Fibroblast of skin of back (primary cell): Measurements from ENCODE around the gene TEX22.

ENCODE experiments used
- DNase-seq: peaks from one replicate; pipeline ENCODE4 v3.0.0-alpha.2; 2013

The TEX22 gene

DNA sequence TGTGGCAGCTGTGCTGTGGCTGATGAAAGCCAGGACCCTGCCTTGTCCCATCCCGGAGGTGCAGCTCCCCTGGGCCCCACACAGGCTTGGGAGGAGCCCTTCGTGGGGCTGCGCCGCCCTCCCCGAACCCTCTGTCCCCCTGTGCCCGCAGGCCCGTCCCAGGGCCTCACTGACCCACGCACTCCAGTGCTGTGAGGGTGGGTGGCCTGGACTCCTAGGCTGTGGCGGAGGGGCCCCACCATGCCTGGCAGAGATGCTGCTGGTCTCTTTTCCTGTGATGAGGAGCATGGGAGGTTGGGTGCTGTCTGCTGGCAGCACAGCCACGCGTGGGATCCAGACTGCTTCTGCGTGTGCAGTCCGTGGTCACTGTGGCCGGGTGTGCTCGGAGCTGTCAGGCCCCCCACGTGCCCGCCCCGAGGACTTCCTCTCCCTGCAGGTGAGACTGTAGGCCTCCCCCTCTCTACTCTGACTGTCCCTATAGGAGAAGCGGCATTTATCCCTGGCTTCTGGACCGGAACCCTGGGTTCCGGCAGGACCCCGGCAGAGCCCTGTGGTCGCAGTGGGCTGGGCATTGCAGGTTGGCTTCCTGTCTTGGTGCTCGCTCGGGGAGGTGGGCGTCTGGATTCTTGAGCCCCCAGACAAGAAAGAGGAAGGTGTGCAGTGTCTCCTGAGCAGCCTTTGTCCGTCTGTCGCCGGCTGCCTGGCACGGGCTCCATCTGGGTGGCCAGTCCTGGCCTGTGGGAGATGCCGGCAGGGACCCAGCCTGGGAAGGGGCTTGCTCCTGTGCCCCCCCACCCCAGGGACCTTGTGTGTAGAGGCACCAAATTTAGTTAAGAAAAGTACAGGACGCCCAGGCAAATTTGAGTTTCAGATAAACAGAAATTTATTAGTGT is 23.6 kb downstream of the TEX22 start:
- DNase-seq = no peak

DNA sequence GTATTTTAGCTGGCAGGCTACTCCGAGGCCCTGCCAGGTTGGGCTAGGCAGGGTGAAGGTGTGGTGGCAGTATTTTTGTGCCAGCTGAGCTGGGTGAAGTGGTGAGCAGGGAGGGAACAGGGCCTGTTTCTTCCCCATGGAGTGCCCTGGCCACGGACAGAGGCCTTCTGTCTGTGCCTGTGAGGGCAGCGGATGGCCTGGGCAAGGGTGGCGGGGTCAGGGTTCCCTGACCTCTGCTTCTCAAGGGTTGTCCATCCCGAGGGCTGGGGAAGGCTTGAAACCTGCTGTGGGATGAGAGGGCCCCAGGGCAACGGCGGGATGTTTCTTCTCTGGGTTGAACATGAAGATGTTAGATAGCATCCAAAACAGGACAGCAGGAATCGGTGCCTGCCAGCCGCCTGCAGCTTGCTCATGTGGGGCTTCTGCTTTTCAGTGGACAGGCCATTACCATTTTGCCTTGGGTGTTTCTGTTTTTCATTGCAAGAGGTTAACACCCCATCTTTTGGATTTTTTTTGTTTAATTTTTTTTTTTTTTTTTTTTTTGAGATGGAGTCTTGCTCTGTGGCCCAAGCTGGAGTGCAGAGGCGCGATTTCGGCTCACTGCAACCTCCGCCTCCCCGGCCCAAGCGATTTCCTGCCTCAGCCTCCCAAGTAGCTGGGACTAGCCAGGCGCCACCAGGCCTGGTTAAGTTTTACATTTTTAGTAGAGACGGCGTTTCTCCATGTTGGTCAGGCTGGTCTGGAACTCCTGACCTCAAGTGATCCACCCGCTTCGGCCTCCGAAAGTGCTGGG is 24.6 kb downstream of the TEX22 start:
- no peak for DNase-seq

DNA sequence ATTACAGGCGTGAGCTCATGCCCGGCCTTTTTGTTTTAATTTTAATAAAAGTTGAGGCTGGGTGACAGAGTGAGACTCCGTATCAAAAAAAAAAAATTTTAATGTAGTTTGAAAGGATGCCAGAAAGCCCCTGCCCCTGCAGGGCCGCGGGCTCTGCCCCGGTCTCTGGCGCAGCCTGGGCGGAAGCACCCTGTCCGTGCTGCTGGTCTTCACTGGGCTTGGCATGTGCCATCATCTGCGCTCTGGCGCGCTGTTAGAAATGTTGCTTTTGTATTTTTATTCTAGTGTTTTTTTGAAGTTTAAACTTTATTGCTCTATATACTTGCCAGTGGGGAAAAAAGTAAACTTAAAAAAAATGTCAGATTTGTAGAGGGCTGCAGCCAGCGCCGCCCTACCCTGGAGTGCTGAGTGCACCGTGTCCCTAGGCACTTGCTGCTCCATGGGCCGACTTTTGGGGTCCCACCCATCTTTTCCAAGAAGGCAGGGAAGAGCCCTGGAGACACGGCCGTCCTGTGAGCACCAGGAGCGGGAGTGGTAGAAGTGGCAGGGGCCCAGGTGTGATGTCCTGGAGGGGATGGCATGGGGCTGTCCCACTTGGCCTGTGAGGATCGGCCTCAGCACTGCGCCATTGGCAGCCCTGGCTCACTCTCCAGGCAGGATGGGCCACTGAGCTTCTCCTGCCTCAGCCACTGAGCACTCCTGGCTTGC is 25.3 kb downstream of the TEX22 start:
- DNase-seq = no peak

DNA sequence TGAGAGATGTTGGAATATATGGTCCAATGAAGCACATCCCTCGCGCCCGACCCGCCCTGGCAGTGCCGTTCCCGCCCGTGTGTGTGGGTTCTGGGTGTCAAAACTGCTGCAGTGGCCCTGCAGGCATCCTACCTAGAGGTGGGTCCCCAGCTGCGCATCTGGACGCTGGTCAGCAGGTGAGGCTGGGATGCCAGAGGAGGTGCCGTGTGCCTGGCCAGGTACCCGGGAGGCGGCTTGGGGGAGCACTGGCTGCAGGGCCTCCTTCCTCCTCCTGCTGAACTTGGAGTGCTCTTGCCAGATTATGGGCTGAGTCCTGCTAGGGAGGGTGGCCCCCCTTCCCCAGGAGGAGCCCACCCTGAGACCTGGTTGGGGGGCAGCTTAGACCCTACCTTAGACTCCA is 26.5 kb downstream of the TEX22 start:
- no peak for DNase-seq

DNA sequence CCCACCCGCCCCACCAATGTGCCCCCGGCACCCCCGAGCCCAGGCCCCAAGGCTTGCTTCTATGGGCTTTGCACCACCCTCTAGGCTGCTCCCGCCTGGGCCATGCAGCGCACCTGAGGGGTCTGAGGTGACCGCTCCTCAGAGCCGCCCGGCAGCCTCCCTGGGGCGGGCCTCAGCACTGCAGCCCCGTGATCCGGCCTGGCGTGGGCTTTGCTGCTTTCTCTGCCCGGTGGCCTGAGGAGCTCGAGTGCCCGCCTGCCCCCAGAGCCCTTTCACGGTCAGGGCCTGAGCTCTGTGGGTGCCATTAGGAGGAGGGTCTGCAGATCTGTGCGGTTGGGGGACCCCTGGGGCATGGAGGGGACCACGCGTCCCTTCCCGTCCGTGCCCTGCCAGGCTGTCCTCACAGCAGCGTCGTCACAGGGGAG is 27.5 kb downstream of the TEX22 start:
- DNase-seq = no peak

DNA sequence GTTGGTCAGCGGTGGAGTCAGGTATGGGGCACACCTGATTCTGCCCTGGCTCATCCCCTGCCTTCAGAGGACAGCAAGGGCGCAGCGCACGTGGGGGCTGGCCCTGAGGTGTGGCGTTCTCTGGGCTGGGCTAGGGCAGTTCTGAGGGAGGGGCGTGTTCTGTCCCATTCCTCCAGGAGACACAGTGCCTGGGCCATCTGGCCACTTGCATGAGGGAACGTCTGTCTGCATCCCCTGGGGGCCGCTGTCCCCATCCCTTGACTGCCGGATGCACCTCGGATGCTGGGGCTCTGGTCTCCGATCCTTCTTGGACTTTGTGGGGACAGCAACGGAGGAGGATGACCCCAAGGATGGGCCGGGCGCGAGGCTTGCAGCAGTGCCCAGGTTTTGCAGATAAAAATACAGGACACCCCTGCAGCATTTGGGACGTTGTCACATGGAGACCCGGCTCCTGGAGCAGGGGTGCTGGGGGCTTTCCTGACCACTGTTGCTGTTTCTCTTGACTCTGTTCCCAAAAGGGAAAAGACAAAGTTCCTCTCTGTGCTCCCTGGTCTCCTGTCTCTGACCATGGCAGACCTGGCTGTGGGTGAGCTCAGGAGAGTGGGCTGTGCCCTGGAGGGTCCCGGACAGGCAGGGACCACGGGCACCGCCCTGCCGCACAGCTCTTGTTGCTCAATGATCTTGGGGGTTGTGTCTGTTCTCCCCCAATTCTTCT is 28.2 kb downstream of the TEX22 start:
- no peak for DNase-seq

DNA sequence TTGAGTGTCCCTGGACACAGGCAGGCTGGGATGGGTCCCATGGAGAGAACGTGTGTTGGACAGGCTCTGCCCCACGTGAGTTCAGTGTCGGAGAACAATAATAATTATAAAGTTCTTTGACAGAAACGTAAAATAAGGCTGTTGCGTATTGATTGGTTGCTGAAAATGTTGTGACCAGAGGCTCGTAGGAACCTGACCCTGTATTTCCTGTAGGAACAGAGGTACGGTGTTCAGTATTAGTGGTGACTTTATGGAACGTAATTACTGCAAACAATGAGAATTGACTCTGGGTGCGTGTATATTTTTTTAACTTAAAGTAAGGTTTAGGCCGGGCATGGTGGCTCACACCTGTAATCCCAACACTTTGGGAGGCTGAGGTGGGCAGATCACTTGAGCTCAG is 29.1 kb downstream of the TEX22 start:
- DNase-seq = no peak

DNA sequence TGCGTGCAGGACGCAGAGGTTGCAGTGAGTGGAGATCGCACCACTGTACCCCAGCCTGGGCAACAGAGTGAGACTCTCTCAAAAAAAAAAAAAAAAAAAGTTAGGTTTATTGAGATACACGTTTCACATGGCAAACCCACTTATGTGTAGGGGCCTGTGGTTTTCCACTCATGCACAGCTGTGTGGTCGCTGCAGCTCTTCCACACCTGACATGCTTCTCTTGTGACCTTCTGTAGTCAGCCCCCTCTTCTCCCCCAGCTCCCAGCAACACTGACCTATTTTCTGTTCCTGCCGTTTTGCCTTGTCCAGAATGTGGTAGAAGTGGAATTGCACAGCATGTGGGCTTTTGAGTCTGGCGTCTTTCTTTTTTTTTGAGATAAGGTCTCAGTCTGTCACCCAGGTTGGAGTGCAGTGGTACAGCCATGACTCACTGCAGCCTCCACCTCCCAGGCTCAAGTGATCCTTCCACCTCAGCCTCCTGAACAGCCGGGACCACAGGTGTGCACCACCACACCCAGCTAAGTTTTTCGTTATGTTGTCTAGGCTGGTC is 29.7 kb downstream of the TEX22 start:
- no peak for DNase-seq

DNA sequence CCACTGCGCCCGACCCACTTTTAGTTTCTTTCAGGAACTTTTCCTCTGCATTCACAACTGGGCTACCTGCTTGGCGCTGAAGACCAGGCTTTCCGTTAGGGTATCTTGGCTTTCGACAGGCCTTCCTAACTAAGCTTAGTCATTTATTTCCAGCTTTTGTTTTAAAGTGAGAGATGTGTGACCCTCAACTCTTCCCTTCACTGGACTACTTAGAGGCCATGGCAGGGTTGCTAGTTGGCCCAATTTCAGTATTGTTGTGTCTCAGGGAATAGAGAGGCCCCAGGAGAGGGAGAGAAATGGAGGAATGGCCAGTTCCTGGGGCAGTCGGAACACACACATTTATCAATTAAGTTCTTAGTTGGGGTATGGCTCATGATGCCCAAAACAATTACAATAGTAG is 31.7 kb downstream of the TEX22 start:
- no peak for DNase-seq

DNA sequence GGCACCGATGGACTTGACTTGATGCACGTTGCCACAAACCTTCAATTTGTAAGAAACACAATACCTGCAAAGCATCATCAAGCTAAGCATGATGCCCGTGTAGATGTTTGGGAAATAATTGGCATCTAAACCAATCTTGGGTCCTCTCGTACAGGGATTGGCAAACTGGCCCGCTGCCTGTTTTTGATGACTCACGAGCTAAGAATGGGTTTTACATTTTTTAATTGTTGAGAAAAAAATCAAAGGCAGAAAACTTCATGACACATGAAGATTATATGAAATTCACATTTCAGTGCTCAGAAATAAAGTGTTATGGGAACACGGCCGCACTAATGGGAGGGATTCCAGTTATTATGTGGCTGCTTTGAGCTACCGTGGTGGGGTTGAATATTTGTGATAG is 32.2 kb downstream of the TEX22 start:
- peak; percentile 84 for DNase-seq

DNA sequence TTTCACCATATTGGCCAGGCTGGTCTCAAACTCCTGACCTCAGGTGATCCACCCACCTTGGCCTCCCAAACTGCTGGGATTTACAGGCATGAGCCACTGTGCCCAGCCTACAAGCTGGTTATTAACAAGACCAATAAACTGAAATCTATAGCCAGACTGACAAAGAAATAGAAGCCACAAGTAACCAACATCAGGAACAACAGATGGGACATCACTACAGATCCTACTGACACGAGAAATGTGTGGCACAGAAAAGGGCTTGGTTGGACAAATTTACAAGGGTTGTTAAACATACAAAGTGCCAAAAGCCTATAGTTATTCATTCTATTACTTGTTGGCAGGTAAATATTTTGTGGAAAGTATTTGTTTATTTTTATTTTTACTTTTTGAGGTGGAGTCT is 32.9 kb downstream of the TEX22 start:
- no peak for DNase-seq

DNA sequence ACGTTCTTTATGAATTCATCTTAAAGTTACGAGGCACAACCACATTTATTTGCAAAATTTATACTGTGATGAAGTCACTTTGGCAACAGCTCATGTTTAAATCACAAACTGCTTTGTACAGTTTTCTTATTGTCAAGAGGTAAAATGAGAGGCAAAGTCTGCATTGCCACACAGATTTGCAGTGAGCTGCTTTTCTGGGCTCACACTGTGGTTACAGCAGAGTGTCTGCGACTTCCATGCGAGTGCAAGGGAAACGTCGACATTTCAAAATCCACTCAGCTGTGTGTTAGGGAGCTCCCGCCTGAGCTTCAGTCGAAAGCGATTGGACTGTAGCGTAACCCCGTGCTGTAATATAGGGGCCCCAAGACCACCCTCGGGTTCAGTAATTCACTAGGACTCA is 34.3 kb downstream of the TEX22 start:
- DNase-seq = no peak

DNA sequence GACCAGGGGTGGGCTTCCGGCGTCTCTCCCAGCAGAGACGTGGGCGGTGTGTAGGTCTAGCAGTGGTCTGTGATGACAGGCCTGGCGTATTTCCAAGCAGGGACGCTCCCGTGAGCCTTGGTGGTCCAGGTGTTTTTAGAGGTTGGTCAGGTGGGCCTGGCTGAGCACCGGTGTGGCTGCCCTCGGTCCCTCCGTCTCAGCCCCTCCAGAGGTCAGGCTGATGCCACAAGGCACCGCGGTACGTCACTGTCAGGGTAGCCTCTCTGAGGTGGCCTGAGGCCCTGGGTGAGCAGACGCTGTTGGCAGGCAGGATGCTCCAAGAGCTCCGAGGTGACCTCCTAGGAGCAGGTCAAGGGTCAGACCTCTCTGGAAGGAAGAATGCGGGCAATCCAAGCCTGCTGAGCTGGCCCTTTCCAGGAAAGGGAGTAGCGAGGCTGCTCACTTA is 34.8 kb downstream of the TEX22 start:
- no peak for DNase-seq

DNA sequence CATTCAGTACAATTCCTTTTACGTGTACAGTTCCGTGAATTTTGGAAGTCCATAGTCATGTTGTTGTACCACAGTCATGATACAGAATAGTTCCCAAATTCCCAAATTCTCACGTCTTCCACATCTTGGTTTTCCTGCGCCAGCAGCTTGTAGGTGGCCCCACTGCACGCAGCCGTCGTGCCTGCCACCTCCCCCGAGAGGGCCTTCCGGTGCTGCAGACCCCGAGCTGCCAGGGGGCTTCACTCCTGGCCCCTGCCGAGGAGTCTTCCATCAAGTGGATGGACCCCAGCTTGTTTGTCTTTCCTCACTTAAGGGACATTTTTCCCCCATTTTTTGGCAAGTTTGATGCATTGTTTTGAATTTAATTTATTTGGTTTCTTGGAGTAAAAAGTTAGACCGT is 38.1 kb downstream of the TEX22 start:
- DNase-seq = no peak

DNA sequence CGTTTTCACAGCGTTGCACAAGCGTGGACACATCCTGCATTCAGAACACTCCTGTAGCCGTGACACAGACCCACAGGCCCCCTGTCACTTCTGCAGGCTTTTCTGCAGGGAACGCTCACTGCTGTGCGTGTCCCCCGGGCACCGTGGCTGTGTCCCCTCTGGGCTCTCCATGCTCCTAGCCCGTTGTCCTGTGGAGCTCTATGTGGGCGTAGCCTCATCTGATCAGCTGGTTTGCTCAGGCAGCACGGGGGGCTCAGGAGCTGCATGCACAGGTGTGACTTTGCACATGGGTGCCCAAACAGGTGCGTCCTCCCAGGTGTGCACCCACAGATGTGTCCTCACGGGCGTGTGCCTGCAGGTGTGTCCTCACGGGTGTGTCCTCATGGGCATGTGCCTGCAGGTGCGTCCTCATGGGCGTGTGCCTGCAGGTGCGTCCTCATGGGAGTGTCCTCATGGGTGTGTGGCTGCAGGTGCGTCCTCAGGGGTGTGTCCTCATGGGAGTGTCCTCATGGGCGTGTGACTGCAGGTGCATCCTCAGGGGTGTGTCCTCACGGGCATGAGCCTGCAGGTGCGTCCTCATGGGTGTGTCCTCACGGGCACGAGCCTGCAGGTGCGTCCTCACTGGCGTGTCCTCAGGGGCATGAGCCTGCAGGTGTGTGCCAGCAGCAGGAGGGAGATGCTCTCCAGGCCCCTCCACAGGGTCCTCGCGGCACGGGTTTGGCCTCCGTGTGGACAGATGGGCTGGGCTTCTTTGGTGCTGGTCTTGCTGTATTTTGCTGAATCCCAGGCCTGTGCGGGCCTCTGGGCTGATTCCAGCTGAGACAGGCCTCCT is 38.8 kb downstream of the TEX22 start:
- no peak for DNase-seq

DNA sequence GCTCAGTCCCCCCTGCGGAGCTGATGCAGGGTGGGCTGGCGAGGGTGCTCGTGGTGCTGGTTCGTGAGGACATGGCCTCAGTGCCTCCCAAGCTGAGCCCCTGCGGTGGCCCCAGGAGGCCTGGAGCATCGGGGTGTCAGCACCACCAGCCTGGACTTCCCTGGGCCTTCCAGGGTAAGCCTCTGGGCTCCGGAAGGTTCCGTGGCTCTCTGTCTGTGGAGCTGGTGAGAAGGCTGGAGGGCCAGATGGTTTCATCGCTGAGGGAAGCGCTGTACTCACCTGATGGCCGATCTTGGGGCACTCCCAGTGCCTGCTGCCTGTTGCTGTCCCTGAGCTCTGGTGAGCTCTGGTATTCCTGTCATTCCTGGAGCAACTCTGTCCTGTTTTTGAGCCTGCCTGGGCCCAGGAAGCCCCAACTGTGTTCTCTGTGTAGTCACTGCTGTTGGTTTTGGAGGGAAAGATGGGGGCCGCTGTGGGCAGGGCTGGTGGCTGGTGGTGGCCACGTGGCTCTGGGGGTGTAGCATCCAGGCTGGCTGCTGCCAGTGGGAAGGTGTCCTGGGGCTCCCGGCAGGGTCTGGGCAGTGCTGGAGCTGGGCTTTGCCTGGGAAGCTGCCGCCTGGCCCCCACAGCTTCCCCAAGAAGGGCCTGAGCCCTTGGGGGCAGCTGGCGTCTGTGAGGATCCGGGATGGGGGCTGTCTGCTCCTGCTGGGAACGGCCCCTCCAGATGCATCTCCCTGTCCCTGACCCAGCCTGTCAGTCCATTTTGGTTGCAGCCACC is 39.6 kb downstream of the TEX22 start:
- DNase-seq = no peak

DNA sequence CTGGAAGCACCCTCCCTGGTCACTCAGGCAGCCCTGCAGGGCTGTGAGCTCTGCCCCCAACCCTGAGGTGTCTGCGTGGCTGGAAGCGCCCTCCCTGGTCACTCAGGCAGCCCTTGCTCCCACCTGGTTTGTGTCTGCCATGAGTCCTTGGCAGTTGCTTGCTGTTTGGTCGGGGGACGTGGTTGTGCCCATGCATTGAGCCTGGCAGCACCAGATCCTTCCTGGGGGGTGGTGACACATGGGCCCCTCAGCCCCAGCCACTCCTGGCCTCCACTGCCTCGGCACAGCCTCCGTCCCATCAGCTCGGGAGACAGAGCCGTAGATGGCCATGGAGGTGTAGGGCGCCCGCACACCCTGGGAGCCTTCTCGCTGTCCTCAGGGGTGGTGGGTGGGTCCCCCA is 40.8 kb downstream of the TEX22 start:
- DNase-seq = no peak

DNA sequence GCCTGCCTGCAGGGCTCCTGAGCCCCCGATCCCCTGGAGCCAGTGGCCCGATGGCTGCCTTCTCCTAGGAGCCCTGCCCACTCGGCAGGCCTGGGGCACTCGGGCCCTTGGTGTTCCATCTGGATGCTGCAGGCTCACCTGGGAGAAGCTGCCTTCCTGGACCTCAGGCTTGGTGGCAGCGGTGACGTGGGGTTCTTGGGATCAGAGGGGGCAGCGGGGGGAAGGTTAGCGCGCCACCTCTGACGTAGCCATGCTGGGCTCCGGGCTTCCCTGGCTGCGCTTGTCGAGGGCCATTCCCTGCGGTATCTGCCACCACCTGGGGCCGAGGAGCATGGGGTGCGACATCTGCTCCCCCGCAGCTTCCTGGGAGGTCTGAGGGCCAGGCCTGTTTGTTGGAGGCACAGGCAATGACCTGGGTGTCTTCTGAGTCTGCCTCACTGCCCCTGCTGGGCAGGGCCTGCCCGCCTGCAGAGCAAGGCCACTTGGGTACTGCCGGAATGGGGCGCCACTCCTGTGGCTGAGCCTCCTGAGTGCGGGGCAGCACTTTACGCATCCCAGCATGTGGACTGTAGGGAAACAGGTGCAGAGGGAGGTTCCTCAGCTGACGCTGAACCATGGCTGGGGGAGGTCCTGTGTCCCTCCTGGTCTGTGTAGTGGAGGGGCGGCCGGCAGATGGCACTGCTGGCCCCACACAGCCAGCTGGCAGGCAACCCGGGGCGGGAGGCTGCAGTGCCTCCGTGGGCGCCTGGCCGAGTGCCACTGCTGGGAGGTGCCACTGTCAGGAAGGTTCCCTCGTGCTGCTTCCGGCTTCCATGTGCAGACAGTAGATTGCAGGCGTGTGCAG is 41.6 kb downstream of the TEX22 start:
- DNase-seq = peak; percentile 11

DNA sequence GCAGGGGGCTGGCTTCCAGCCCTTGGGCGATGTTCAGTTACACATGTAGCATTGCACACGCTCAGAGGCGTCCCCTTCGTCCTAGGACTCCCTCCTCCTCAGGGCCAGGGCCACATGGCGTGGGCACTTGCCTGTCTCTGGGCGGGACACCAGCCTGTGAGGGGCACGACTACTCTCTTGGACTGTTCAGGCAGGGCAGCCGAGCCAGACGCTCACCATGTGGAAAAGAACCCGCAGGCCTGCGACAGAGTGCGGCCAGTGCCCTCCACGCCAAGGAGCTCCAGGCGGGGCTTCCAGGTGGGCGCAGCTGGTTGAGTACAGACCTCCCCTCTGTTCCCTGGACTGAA is 42.2 kb downstream of the TEX22 start:
- DNase-seq = no peak

DNA sequence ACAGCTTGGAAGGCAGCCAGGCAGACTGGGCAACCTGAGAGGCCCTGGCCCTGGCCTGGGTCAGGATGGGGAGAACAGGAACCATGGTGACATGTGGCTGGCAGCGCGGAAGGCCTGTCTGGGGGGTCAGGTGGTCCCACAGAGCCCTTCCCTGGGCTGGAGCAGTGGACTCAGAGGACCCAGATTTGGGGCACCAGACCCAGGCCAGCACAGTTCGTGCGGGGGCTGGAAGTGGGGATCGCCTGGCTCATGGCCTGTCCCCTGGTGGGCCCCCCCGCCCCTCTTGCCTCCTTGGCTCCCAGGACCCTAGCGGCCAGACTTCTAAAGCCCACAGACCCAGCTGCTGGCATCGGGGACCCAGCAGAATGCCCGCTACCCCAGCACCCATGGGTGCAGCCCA is 42.7 kb downstream of the TEX22 start:
- DNase-seq = no peak
